Activated CD8-positive, alpha-beta memory T cell treated with anti-CD3 and anti-CD28 coated beads for 1 hour (primary cell): ENCODE results near the gene TVP23B.
"Not testable (repeated sequence)": the region's sequence is repeated elsewhere in the genome, so short reads cannot be mapped to it uniquely, and the experiment has no call there.

Experiments
- DNase-seq, 2 donors: peaks; one replicate each; pipeline ENCODE4 v3.0.0-alpha.2; 2020; ENCODE audit warnings: low read depth in 1 of 2; ENCODE audit errors: extremely low read depth in 1 of 2

Gene TVP23B

GRCh38 chr17:18786890-18787289 is 5.9 kb downstream of the TVP23B start:
- not testable (repeated sequence) for DNase-seq

- not testable (repeated sequence) for DNase-seq
Measured at GRCh38 chr17:18791402-18791801, 10.4 kb downstream of the TVP23B start.

- not testable (repeated sequence) for DNase-seq
Measured at GRCh38 chr17:18794841-18795240, 13.9 kb downstream of the TVP23B start.

- DNase-seq = not testable (repeated sequence)
Measured at GRCh38 chr17:18796887-18797286, 15.9 kb downstream of the TVP23B start.

GRCh38 chr17:18803458-18804245 is 22.7 kb downstream of the TVP23B start:
- not testable (repeated sequence) for DNase-seq

- DNase-seq = not testable (repeated sequence)
Measured at GRCh38 chr17:18815924-18816323, 34.9 kb downstream of the TVP23B start.

- DNase-seq = peak in 1 of 2 donors; percentile 9
Measured at GRCh38 chr17:18816489-18817371, 35.7 kb downstream of the TVP23B start.

- not testable (repeated sequence) for DNase-seq
Measured at GRCh38 chr17:18821430-18821829, 40.4 kb downstream of the TVP23B start.

- DNase-seq = not testable (repeated sequence)
Measured at GRCh38 chr17:18827613-18828012, 46.6 kb downstream of the TVP23B start.

- no peak for DNase-seq
Measured at GRCh38 chr17:18848501-18848900, 67.5 kb downstream of the TVP23B start.

- DNase-seq = no peak
Measured at GRCh38 chr17:18850679-18851078, 69.7 kb downstream of the TVP23B start.

- no peak for DNase-seq
Measured at GRCh38 chr17:18851201-18851600, 70.2 kb downstream of the TVP23B start.

GRCh38 chr17:18854956-18855355 is 74.0 kb downstream of the TVP23B start:
- DNase-seq = no peak

- DNase-seq = peak; percentile 74 to 76
Measured at GRCh38 chr17:18855831-18856569, 75.0 kb downstream of the TVP23B start.
